Measurements from ENCODE around the gene ZDHHC16. TPM values are rescaled to one million over a fixed set of nuclear protein-coding genes. Genes with fewer than 3 reads are reported as not detected.
"Not testable (repeated sequence)": the region's sequence is repeated elsewhere in the genome, so short reads cannot be mapped to it uniquely, and the experiment has no call there.

Gene ZDHHC16
- polyA plus RNA-seq, 2 donors, result 18.1 to 20.5 TPM

DNA sequence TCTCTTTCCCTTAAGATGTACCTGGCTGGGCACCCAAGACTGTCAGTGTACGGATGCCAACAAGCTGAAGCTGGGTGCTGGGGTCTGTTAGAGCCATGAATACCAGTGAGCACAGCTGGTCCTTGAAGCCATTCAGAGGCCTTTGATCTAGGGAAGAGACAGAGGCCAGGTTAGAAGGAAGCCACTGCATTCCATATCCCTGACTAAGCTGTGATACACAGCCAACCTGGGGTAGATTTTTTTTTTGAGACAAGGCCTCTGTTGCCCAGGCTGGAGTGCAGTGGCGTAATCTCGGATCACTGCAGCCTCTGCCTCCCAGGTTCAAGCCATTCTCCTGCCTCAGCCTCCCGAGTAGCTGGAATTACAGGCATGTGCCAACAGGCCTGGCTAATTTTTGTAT is 20.8 kb downstream of the ZDHHC16 start:
- 62 to 79% methylated on average over 4 of the region's 4 CpGs for WGBS, 2 donors
- Histone ChIP-seq H3K9me3 (ENCODE audit: control insufficient read depth in 2 of 2, insufficient read depth in 1 of 2, low read depth in 1 of 2, low read length in 1 of 2) (no peaks in the 10 kb centered on the region), H3K27ac (ENCODE audit: low read depth in 2 of 2, low read length in 1 of 2) (no peak overlapping the region), H3K36me3 (ENCODE audit: control insufficient read depth in 2 of 2, insufficient read depth in 2 of 2, low read length in 1 of 2) (peaks cover 34 to 47% of the 10 kb centered on the region in 2 donors), H3K4me1 (ENCODE audit: control insufficient read depth in 2 of 2, insufficient read depth in 2 of 2, low read length in 1 of 2) (peaks cover 0 to 4% of the 10 kb centered on the region in 2 donors), H3K27me3 (ENCODE audit: control insufficient read depth in 1 of 2, insufficient read depth in 2 of 2, low read length in 2 of 2) (no peaks in the 10 kb centered on the region), H3K4me3 (ENCODE audit: low read depth in 1 of 2, low read length in 2 of 2) (no peak overlapping the region)

DNA sequence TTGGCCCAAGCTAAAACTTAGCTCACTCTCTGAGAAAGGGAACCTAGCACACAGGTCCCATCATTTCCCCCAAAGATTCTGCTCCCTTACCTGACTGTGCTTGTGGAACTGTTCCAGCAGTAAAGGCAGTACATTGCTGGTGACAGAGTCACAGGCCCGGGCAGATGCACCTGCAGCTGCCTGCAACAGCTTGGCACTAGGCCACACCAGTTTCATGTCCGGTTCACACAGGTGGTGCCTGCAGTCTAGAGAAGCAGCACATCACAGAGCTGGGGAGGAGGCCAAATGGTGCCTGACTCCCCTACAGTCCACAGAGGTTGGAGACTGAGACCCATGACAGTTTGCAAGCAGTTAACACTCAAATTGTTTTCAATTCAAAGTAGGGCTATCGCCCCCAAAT is 22.2 kb downstream of the ZDHHC16 start:
- peaks cover 0 to 4% of the 10 kb centered on the region in 2 donors for H3K4me1 ChIP-seq (ENCODE audit: control insufficient read depth in 2 of 2, insufficient read depth in 2 of 2, low read length in 1 of 2)
- H3K27me3 ChIP-seq (ENCODE audit: control insufficient read depth in 1 of 2, insufficient read depth in 2 of 2, low read length in 2 of 2), result no peaks in the 10 kb centered on the region
- no peaks in the 10 kb centered on the region for H3K9me3 ChIP-seq (ENCODE audit: control insufficient read depth in 2 of 2, insufficient read depth in 1 of 2, low read depth in 1 of 2, low read length in 1 of 2)
- no peak overlapping the region for H3K4me3 ChIP-seq (ENCODE audit: low read depth in 1 of 2, low read length in 2 of 2)
- peak overlapping the region in 1 of 2 donors; percentile 1 for H3K27ac ChIP-seq (ENCODE audit: low read depth in 2 of 2, low read length in 1 of 2)
- peaks cover 24 to 42% of the 10 kb centered on the region in 2 donors for H3K36me3 ChIP-seq (ENCODE audit: control insufficient read depth in 2 of 2, insufficient read depth in 2 of 2, low read length in 1 of 2)
- WGBS, 2 donors, result 59 to 60% methylated on average over 3 of the region's 3 CpGs

- not testable (repeated sequence) for H3K27ac ChIP-seq (ENCODE audit: low read depth in 2 of 2, low read length in 1 of 2)
- peaks cover 24 to 41% of the 10 kb centered on the region in 2 donors for H3K36me3 ChIP-seq (ENCODE audit: control insufficient read depth in 2 of 2, insufficient read depth in 2 of 2, low read length in 1 of 2)
Measured at GRCh38 chr10:97468781-97469180, 22.8 kb downstream of the ZDHHC16 start.

DNA sequence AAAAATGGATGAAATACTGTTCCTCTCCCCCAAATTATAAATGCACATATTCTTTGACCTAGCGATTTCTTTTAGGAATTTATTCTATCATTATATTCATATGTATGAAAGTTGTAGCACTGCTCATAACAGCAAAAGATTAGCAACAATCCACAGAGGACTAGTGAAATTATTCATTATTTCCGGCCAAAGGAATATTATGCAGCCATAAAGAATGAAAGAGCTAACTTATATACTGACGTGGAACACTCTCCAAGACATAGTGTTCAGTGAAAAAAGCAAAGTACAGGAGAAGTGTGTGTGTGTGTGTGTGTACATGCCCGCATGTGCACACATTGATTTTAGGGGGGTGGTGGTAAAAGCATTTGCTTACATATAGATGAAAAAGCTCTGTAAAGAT is 28.9 kb downstream of the ZDHHC16 start:
- WGBS, 2 donors, result 97 to 98% methylated on average over 4 of the region's 4 CpGs
- Histone ChIP-seq H3K9me3 (ENCODE audit: control insufficient read depth in 2 of 2, insufficient read depth in 1 of 2, low read depth in 1 of 2, low read length in 1 of 2) (no peaks in the 10 kb centered on the region), H3K4me3 (ENCODE audit: low read depth in 1 of 2, low read length in 2 of 2) (no peak overlapping the region), H3K36me3 (ENCODE audit: control insufficient read depth in 2 of 2, insufficient read depth in 2 of 2, low read length in 1 of 2) (peaks cover 21 to 31% of the 10 kb centered on the region in 2 donors), H3K4me1 (ENCODE audit: control insufficient read depth in 2 of 2, insufficient read depth in 2 of 2, low read length in 1 of 2) (no peaks in the 10 kb centered on the region), H3K27ac (ENCODE audit: low read depth in 2 of 2, low read length in 1 of 2) (no peak overlapping the region), H3K27me3 (ENCODE audit: control insufficient read depth in 1 of 2, insufficient read depth in 2 of 2, low read length in 2 of 2) (no peaks in the 10 kb centered on the region)

More at GRCh38 chr10:97468781-97469180, 22.8 kb downstream of the ZDHHC16 start:
- not testable (repeated sequence) for H3K4me3 ChIP-seq (ENCODE audit: low read depth in 1 of 2, low read length in 2 of 2); H3K27me3 ChIP-seq (ENCODE audit: control insufficient read depth in 1 of 2, insufficient read depth in 2 of 2, low read length in 2 of 2); H3K9me3 ChIP-seq (ENCODE audit: control insufficient read depth in 2 of 2, insufficient read depth in 1 of 2, low read depth in 1 of 2, low read length in 1 of 2); H3K4me1 ChIP-seq (ENCODE audit: control insufficient read depth in 2 of 2, insufficient read depth in 2 of 2, low read length in 1 of 2)
- 80 to 82% methylated on average over 12 of the region's 12 CpGs for WGBS, 2 donors

- peak overlapping the region in 1 of 2 donors; percentile 27 for H3K27ac ChIP-seq (ENCODE audit: low read depth in 2 of 2, low read length in 1 of 2)
- H3K36me3 ChIP-seq (ENCODE audit: control insufficient read depth in 2 of 2, insufficient read depth in 2 of 2, low read length in 1 of 2), result peaks cover 16 to 29% of the 10 kb centered on the region in 2 donors
- no peak overlapping the region for H3K4me3 ChIP-seq (ENCODE audit: low read depth in 1 of 2, low read length in 2 of 2)
- no peaks in the 10 kb centered on the region for H3K27me3 ChIP-seq (ENCODE audit: control insufficient read depth in 1 of 2, insufficient read depth in 2 of 2, low read length in 2 of 2)
- no peaks in the 10 kb centered on the region for H3K9me3 ChIP-seq (ENCODE audit: control insufficient read depth in 2 of 2, insufficient read depth in 1 of 2, low read depth in 1 of 2, low read length in 1 of 2)
- 62 to 70% methylated on average over 2 of the region's 2 CpGs for WGBS, 2 donors
- peaks cover 0 to 4% of the 10 kb centered on the region in 2 donors for H3K4me1 ChIP-seq (ENCODE audit: control insufficient read depth in 2 of 2, insufficient read depth in 2 of 2, low read length in 1 of 2)
Measured at GRCh38 chr10:97475936-97476594, 30.1 kb downstream of the ZDHHC16 start.

GRCh38 chr10:97479410-97479809 is 33.4 kb downstream of the ZDHHC16 start:
- H3K4me1 ChIP-seq (ENCODE audit: control insufficient read depth in 2 of 2, insufficient read depth in 2 of 2, low read length in 1 of 2); H3K27me3 ChIP-seq (ENCODE audit: control insufficient read depth in 1 of 2, insufficient read depth in 2 of 2, low read length in 2 of 2); H3K9me3 ChIP-seq (ENCODE audit: control insufficient read depth in 2 of 2, insufficient read depth in 1 of 2, low read depth in 1 of 2, low read length in 1 of 2); H3K27ac ChIP-seq (ENCODE audit: low read depth in 2 of 2, low read length in 1 of 2); H3K4me3 ChIP-seq (ENCODE audit: low read depth in 1 of 2, low read length in 2 of 2): not testable (repeated sequence)
- WGBS, 2 donors, result 79 to 82% methylated on average over 4 of the region's 4 CpGs
- H3K36me3 ChIP-seq (ENCODE audit: control insufficient read depth in 2 of 2, insufficient read depth in 2 of 2, low read length in 1 of 2), result peaks cover 16 to 21% of the 10 kb centered on the region in 2 donors

DNA sequence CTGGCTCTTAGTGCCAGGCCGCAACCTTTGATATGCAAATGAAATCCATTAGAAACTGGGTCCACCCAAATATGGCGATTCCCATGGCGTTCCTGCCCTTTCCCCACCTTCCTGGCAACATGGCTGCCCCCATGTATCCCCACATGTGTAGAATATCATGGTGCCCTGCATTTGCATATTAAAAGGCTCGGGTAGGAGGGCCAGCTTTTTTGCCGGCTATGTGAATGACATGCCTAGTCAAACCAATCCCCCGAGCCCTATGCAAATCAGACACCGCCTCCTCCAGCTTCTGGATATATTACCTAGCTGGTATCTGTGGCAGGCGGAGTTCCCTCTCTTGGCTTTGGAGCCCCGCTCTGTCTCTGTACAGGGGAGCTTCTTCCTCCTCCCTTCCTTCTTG is 34.0 kb downstream of the ZDHHC16 start:
- Histone ChIP-seq H3K27me3 (ENCODE audit: control insufficient read depth in 1 of 2, insufficient read depth in 2 of 2, low read length in 2 of 2) (no peaks in the 10 kb centered on the region), H3K4me3 (ENCODE audit: low read depth in 1 of 2, low read length in 2 of 2) (no peak overlapping the region), H3K36me3 (ENCODE audit: control insufficient read depth in 2 of 2, insufficient read depth in 2 of 2, low read length in 1 of 2) (peaks cover 16 to 21% of the 10 kb centered on the region in 2 donors), H3K9me3 (ENCODE audit: control insufficient read depth in 2 of 2, insufficient read depth in 1 of 2, low read depth in 1 of 2, low read length in 1 of 2) (no peaks in the 10 kb centered on the region), H3K4me1 (ENCODE audit: control insufficient read depth in 2 of 2, insufficient read depth in 2 of 2, low read length in 1 of 2) (peaks cover 0 to 4% of the 10 kb centered on the region in 2 donors), H3K27ac (ENCODE audit: low read depth in 2 of 2, low read length in 1 of 2) (no peak overlapping the region)
- 77 to 78% methylated on average over 9 of the region's 9 CpGs for WGBS, 2 donors

- no peaks in the 10 kb centered on the region for H3K27me3 ChIP-seq (ENCODE audit: control insufficient read depth in 1 of 2, insufficient read depth in 2 of 2, low read length in 2 of 2)
- no peak overlapping the region for H3K27ac ChIP-seq (ENCODE audit: low read depth in 2 of 2, low read length in 1 of 2)
- peaks cover 0 to 4% of the 10 kb centered on the region in 2 donors for H3K4me1 ChIP-seq (ENCODE audit: control insufficient read depth in 2 of 2, insufficient read depth in 2 of 2, low read length in 1 of 2)
- H3K36me3 ChIP-seq (ENCODE audit: control insufficient read depth in 2 of 2, insufficient read depth in 2 of 2, low read length in 1 of 2), result peaks cover 13 to 21% of the 10 kb centered on the region in 2 donors
- WGBS, 2 donors, result 60 to 75% methylated on average over 4 of the region's 4 CpGs
- no peaks in the 10 kb centered on the region for H3K9me3 ChIP-seq (ENCODE audit: control insufficient read depth in 2 of 2, insufficient read depth in 1 of 2, low read depth in 1 of 2, low read length in 1 of 2)
- no peak overlapping the region for H3K4me3 ChIP-seq (ENCODE audit: low read depth in 1 of 2, low read length in 2 of 2)
Measured at GRCh38 chr10:97481071-97481470, 35.1 kb downstream of the ZDHHC16 start.

DNA sequence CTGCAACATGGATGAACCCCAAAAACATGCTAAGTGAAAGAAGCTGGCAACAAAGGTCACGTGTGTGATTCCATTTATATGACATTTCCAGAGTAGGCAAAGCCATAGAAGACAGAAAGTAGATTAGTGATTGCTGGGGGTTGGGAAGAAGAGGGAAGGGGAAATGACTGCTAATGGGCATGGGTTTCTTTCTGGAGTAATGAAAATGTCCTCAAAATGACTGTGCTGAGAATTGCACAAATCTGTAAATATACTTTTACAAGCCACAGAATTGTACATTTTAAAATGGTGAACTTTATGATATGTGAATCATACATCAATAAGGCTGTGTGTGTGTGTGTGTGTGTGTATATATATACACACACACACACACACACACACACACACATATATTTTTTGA is 36.4 kb downstream of the ZDHHC16 start:
- H3K4me1 ChIP-seq (ENCODE audit: control insufficient read depth in 2 of 2, insufficient read depth in 2 of 2, low read length in 1 of 2), result peaks cover 0 to 4% of the 10 kb centered on the region in 2 donors
- 90 to 92% methylated on average over 1 of the region's 1 CpG for WGBS, 2 donors
- H3K36me3 ChIP-seq (ENCODE audit: control insufficient read depth in 2 of 2, insufficient read depth in 2 of 2, low read length in 1 of 2), result peaks cover under 1 to 14% of the 10 kb centered on the region in 2 donors
- H3K27ac ChIP-seq (ENCODE audit: low read depth in 2 of 2, low read length in 1 of 2), result no peak overlapping the region
- no peaks in the 10 kb centered on the region for H3K27me3 ChIP-seq (ENCODE audit: control insufficient read depth in 1 of 2, insufficient read depth in 2 of 2, low read length in 2 of 2)
- H3K9me3 ChIP-seq (ENCODE audit: control insufficient read depth in 2 of 2, insufficient read depth in 1 of 2, low read depth in 1 of 2, low read length in 1 of 2), result no peaks in the 10 kb centered on the region
- H3K4me3 ChIP-seq (ENCODE audit: low read depth in 1 of 2, low read length in 2 of 2), result no peak overlapping the region

DNA sequence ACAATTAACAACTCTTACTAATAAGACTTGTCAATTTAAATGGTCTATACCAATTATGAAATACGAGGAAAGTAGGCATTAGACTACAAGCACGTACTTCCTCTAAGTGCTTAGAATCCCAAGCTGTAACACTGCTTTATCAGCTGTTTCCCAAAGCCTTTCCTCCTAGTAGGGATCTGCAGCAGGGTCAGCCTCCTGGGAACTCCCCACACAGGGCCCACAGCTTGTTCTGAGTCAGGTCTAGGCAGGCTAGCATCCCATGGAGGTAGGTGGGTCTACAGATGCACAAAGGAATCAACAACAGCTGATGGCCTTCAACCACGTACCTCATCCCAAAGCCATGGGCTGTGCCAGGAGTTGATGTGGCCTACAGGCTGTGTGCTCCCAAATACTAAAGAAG is 37.5 kb downstream of the ZDHHC16 start:
- peaks cover 0 to 7% of the 10 kb centered on the region in 2 donors for H3K36me3 ChIP-seq (ENCODE audit: control insufficient read depth in 2 of 2, insufficient read depth in 2 of 2, low read length in 1 of 2)
- peaks cover 0 to 4% of the 10 kb centered on the region in 2 donors for H3K4me1 ChIP-seq (ENCODE audit: control insufficient read depth in 2 of 2, insufficient read depth in 2 of 2, low read length in 1 of 2)
- H3K27me3 ChIP-seq (ENCODE audit: control insufficient read depth in 1 of 2, insufficient read depth in 2 of 2, low read length in 2 of 2), result no peaks in the 10 kb centered on the region
- peak overlapping the region in 1 of 2 donors; percentile 22 for H3K27ac ChIP-seq (ENCODE audit: low read depth in 2 of 2, low read length in 1 of 2)
- WGBS, 2 donors, result 66 to 73% methylated on average over 3 of the region's 3 CpGs
- H3K4me3 ChIP-seq (ENCODE audit: low read depth in 1 of 2, low read length in 2 of 2), result no peak overlapping the region
- H3K9me3 ChIP-seq (ENCODE audit: control insufficient read depth in 2 of 2, insufficient read depth in 1 of 2, low read depth in 1 of 2, low read length in 1 of 2), result no peaks in the 10 kb centered on the region
